ENCODE data around the gene PIRT.

- no peak for TF ChIP-seq CTCF (IDR thresholded peaks at IDR 0.05; ENCODE audit: low read length)
- TF ChIP-seq EZH2 (optimal IDR thresholded peaks at IDR 0.05; ENCODE audit: low read depth, low read length) = no peak
- no peak for TF ChIP-seq EZH2phosphoT487 (IDR thresholded peaks at IDR 0.05; ENCODE audit: low read length)
Observed at GRCh38 chr17:10804546-10804945, 33.3 kb downstream of the PIRT start.
